AG04450 (cell line): ENCODE results near the gene ARHGAP9. TPM values are rescaled to one million over a fixed set of nuclear protein-coding genes. Genes with fewer than 3 reads are reported as not detected.

Experiments used
- CTCF ChIA-PET: fragments of 300-600, 350-600 bp; formaldehyde crosslinking; extraction: SDS; loops from one replicate; lab custom pipeline; 2022; ENCODE audit warnings: antibody characterized with exemption, inconsistent platforms; lab: Charles Lee
- POLR2A ChIA-PET: fragments of 350-600 bp; formaldehyde crosslinking; extraction: SDS; loops from one replicate; lab custom pipeline; 2021; ENCODE audit warnings: antibody characterized with exemption, inconsistent platforms; lab: Yijun Ruan, JAX
- DNase-seq: peaks from one replicate; pipeline ENCODE4 v3.0.0-alpha.2; 2011; ENCODE audit warnings: low read depth, low spot score
- H3K27ac ChIP-seq: one replicate; pipeline ENCODE4 v1.5.1; 2012; ENCODE audit warnings: low read depth, low read length, control low read depth
- H3K27me3 ChIP-seq: one replicate; pipeline ENCODE4 v1.6.0; 2012; ENCODE audit warnings: low read length; ENCODE audit not compliant: control insufficient read depth, insufficient read depth
- H3K4me3 ChIP-seq: 2 replicates; pipeline ENCODE4 v1.5.1; 2011; ENCODE audit warnings: mild to moderate bottlenecking, low read depth, low read length, control low read depth
- H3K9me3 ChIP-seq: 2 replicates; pipeline ENCODE4 v1.5.1; 2012; ENCODE audit warnings: low read length; ENCODE audit not compliant: control insufficient read depth, insufficient read depth
- polyA plus RNA-seq: library from polyadenylated mRNA; depleted of rRNA; stranded (reverse); fragments of >200 nt; gene quantifications from 2 replicates; pipeline ENCODE4 v1.2.3, GENCODE V29; 2011
- TF ChIP-seq, protein P1 (sequence below): IDR thresholded peaks from 2 replicates; pipeline ENCODE4 v1.5.1; 2011; ENCODE audit warnings: low read depth, low read length, control low read depth, inconsistent platforms

The ARHGAP9 gene
- polyA plus RNA-seq, 1 experiment = 1.2 TPM

DNA sequence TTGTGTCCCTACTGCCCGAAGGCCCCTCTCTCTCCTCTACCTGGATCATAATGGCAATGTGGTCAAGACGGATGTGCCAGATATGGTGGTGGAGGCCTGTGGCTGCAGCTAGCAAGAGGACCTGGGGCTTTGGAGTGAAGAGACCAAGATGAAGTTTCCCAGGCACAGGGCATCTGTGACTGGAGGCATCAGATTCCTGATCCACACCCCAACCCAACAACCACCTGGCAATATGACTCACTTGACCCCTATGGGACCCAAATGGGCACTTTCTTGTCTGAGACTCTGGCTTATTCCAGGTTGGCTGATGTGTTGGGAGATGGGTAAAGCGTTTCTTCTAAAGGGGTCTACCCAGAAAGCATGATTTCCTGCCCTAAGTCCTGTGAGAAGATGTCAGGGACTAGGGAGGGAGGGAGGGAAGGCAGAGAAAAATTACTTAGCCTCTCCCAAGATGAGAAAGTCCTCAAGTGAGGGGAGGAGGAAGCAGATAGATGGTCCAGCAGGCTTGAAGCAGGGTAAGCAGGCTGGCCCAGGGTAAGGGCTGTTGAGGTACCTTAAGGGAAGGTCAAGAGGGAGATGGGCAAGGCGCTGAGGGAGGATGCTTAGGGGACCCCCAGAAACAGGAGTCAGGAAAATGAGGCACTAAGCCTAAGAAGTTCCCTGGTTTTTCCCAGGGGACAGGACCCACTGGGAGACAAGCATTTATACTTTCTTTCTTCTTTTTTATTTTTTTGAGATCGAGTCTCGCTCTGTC lies 22.8 kb downstream of the ARHGAP9 start:
- Histone ChIP-seq H3K9me3 (no peaks in the 10 kb centered on the region), H3K4me3 (no peak overlapping the region), H3K27me3 (no peaks in the 10 kb centered on the region), H3K27ac (no peak overlapping the region)
- TF ChIP-seq, protein P1, sequence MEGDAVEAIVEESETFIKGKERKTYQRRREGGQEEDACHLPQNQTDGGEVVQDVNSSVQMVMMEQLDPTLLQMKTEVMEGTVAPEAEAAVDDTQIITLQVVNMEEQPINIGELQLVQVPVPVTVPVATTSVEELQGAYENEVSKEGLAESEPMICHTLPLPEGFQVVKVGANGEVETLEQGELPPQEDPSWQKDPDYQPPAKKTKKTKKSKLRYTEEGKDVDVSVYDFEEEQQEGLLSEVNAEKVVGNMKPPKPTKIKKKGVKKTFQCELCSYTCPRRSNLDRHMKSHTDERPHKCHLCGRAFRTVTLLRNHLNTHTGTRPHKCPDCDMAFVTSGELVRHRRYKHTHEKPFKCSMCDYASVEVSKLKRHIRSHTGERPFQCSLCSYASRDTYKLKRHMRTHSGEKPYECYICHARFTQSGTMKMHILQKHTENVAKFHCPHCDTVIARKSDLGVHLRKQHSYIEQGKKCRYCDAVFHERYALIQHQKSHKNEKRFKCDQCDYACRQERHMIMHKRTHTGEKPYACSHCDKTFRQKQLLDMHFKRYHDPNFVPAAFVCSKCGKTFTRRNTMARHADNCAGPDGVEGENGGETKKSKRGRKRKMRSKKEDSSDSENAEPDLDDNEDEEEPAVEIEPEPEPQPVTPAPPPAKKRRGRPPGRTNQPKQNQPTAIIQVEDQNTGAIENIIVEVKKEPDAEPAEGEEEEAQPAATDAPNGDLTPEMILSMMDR = no peak
- no peak for DNase-seq
- POLR2A ChIA-PET = no interaction called here
- CTCF ChIA-PET = interaction anchor here (0.9 to 5.7 kb wide), 5 partner anchors 9 to 149 kb away, joined by 3 to 294 read pairs (median 4); no protein-coding TSS in a partner anchor

DNA sequence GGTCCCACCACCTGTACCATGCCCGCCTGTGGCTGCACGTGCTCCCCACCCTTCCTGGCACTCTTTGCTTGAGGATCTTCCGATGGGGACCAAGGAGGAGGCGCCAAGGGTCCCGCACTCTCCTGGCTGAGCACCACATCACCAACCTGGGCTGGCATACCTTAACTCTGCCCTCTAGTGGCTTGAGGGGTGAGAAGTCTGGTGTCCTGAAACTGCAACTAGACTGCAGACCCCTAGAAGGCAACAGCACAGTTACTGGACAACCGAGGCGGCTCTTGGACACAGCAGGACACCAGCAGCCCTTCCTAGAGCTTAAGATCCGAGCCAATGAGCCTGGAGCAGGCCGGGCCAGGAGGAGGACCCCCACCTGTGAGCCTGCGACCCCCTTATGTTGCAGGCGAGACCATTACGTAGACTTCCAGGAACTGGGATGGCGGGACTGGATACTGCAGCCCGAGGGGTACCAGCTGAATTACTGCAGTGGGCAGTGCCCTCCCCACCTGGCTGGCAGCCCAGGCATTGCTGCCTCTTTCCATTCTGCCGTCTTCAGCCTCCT lies 23.4 kb downstream of the ARHGAP9 start:
- CTCF ChIA-PET = interaction anchor here (0.7 to 5.7 kb wide), 10 partner anchors 10 to 242 kb away, joined by 3 to 294 read pairs (median 4); partner anchors contain the start of gene STAC3
- TF ChIP-seq, protein P1 = peak; percentile 61
- Histone ChIP-seq H3K27ac (no peak overlapping the region), H3K27me3 (no peaks in the 10 kb centered on the region), H3K4me3 (peak overlapping the region; percentile 44), H3K9me3 (no peaks in the 10 kb centered on the region)
- POLR2A ChIA-PET = no interaction called here
- DNase-seq = no peak

DNA sequence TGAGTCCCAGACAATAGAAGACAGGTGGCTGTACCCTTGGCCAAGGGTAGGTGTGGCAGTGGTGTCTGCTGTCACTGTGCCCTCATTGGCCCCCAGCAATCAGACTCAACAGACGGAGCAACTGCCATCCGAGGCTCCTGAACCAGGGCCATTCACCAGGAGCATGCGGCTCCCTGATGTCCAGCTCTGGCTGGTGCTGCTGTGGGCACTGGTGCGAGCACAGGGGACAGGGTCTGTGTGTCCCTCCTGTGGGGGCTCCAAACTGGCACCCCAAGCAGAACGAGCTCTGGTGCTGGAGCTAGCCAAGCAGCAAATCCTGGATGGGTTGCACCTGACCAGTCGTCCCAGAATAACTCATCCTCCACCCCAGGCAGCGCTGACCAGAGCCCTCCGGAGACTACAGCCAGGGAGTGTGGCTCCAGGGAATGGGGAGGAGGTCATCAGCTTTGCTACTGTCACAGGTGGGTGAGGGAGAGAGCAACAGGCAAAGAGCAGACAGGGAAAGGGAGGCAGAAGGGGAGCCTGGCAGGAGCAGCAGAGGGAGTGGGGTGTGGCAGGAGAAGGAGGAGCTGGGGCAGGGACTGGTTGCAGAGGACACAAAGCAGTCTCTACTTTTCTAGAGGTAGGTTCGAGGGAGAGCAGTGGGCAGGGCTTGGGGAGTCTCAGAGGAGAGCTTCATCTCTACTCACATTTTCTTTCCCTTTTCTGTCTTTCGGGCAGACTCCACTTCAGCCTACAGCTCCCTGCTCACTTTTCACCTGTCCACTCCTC lies 24.1 kb downstream of the ARHGAP9 start:
- no peaks in the 10 kb centered on the region for H3K9me3 ChIP-seq
- ChIA-PET CTCF (interaction anchor here (0.6 to 5.7 kb wide), 13 partner anchors 11 to 241 kb away, joined by 3 to 294 read pairs (median 4); partner anchors contain the start of gene STAC3), POLR2A (interaction anchor here (0.7 kb wide), 1 partner anchor 115 kb away, joined by 7 read pairs; no protein-coding TSS in a partner anchor)
- no peaks in the 10 kb centered on the region for H3K27me3 ChIP-seq
- no peak for DNase-seq
- TF ChIP-seq, protein P1 = no peak
- peak overlapping the region; percentile 39 for H3K27ac ChIP-seq
- H3K4me3 ChIP-seq = peak overlapping the region; percentile 44

DNA sequence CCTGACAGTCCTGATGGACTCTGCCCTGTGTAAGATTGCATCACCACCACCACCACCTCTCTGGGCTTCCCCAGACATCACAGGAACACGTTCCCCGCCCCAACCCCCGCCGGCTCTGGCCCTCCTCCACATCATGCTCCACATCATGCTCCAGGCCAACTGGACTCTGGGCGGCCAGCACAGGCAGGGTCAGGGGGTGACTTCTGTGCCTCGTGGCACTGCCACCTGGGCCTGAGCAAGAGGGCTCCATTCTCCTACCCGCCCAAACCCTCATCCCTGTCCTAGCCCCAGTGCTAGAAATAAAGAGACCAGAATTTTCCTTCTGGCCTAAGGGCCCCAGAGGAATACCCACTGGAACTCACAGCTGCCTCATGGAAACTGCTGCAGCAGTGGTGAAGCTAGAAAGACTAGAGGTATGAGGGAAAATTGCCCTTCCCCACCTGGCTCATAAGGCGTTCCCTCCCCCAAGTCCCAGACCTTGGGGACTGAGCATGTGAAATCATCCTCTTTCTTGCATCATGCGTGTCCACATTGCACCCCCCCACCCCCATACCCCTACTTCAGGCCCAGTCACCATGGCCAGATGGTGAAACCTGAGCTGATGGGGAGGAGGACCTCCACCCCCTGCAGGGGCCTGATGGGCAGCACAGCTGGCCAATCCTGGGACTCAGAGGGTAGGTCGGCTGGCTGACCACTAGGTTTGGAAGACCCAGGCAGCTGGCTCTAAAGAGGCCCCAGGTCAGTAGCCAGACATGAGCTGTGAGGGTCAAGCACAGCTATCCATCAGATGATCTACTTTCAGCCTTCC lies 24.9 kb downstream of the ARHGAP9 start, which contains the start of gene INHBE:
TSS of gene INHBE (plus strand) at position 742 of the 808 bp plus-strand sequence. CDS start 230 bp downstream, outside the sequence.
- H3K27ac ChIP-seq = peak within 1 kb of the TSS; percentile 98
- H3K27me3 ChIP-seq = no peaks in the 10 kb centered on the region
- CTCF ChIA-PET = interaction anchor here (0.6 to 5.7 kb wide), 11 partner anchors 45 to 241 kb away, joined by 3 to 294 read pairs (median 5); no protein-coding TSS in a partner anchor
- H3K9me3 ChIP-seq = no peaks in the 10 kb centered on the region; the same call in 1 of the 2 replicates
- TF ChIP-seq, protein P1 = no peak
- H3K4me3 ChIP-seq = peak within 1 kb of the TSS; percentile 44
- DNase-seq = peak; percentile 94
- POLR2A ChIA-PET = interaction anchor here (0.7 kb wide), 1 partner anchor 114 kb away, joined by 7 read pairs; no protein-coding TSS in a partner anchor
